HG02642 (cell line): ENCODE measurements around the gene DCAF6.

Experiments used
- ATAC-seq: cut with Tn5 transposase; IDR thresholded peaks from one replicate; pipeline ENCODE4 v1.9.1; 2021; ENCODE audit warnings: mild to moderate bottlenecking; ENCODE audit not compliant: unreplicated experiment, poor library complexity

The DCAF6 gene

DNA sequence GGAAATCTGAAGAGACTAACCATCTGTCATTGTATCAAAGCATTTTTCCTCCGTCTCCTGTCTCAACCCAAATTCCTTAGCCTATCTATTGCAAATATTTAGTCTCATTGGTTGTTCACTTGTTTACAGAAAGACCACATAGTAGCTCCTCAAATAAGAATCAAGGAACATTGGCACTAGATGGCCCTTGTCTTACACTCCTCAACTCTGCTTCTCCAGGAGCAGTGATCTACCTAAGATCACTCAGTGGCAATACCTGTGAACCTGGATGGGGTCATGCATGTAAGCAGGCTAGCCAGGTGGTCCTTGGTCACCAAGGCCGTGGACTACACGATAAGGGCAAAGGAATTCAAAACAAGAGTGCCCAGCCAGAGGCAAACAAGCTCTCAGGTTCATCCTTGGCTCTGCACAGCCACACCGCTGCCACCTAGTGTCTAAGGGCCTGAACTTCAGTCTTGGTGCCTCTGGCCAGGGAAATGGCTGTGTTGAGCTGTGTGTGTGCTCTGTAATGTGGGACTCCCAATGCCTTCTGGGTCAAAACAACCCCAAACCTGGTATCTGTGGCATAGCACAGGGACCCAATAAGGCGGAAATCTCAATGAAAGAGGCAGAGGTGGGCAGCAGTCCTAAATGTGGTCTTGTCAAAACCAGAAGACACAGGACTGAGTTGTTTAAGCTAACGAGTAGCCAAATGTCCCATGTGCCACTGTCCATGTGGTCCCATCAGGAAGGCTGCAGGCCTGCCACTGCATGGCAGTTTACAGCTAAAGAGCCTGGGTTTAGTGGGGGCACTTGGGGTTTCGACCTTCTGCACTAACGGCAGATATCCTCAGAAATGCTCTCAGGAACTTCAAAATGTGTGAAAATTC lies 145.8 kb downstream of the DCAF6 start:
- peak; percentile 86 for ATAC-seq

DNA sequence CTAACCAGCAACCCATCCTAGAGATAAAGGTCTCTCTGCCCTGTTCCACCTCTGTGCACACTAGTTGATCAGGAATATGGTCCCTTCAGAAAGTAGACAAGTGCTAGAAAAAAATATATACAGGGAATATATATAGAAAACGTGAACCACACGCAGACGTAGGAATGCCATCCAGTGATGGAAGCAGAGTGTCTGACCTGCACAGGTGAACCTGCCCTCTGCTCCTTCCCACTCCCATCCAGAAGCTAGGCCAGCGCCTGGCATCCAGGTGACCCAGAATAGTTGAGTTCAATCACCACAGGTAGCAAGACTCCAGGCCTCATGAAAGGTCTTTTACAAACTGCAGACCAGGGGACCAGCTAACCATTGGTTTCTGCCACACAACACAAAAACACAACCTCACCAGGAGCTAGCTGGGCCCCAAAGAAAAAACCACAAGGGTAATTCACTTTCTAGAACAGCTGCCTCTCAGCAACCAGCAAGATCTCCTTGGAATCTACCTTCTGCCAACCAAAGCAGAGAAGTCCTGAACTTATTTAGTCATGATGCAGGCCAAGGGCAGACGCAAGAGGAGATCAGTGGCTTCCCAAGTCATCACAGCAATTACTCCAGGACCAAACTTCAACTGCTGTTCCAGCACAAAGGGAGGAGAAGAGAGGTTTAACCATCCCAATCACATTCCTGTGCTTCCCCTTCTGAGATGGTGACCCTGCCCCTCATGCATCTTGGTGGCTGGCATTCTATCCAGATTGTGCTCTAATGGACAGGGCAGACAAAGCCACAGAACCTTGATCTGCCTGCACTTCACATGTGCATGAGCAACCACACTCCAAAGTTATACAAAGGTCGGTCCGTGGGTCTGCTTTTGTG lies 147.2 kb downstream of the DCAF6 start:
- no peak for ATAC-seq

DNA sequence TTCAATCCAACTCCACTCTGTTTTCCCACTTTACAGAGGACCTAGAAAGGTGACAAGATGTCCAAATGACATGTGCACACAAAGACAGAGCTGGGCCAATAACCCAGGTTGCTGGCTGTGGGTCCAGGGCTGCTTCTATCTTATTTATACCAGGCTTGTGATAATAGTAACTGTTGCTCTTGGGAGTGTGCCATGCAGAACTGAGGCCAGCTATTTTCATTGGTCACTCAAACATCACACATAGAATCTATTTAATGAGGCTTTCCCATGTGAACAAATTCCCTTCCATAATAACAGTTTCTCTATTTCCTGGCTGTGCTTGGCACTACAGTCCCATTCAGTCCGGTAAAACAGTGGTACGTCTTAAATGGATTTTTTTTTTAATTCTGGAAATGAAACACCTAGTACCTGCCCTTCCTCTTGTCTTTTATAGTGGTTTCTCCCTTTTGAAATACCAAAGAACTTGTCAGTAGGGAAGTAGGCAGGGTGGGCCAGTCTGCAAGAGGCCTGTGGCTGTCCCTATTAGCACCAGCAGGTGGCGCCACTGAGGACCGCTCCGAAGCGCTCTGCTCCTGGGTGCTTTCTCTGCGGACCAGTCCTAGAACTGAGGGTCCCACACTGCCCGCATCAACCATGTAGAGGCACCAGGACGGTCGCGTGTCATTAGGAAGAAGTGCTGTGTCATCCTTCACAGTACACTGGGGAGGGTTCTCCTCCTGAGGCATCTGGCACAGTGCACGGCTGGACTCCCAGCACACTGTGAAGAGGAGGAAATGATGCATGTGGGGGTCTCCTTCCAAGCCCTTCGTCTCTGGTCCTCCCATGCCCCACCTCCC lies 148.1 kb downstream of the DCAF6 start:
- ATAC-seq: peak; percentile 55

DNA sequence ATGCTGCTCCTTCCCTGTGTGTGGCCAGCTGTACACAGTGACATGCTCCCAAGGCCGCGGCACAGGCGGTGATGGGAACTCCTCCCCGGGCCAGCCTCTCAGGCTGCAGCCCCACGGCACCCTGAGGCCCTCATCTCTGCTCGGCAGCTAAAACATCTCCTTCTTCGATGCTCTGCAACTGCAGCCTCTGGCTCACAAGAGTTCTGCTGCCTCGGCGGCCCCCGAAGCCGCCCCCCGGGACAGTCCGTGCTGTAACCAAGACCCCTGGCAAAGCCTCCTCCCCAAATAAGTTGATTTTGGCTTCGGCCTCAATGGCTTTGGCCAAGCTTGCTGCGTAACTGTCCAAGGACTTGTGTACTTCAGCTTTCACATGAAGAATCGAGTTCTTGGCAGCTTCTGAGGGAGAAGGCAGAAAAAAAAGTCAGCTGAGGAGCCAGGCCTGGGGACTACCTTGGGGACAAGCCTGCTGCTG lies 149.0 kb downstream of the DCAF6 start:
- no peak for ATAC-seq

DNA sequence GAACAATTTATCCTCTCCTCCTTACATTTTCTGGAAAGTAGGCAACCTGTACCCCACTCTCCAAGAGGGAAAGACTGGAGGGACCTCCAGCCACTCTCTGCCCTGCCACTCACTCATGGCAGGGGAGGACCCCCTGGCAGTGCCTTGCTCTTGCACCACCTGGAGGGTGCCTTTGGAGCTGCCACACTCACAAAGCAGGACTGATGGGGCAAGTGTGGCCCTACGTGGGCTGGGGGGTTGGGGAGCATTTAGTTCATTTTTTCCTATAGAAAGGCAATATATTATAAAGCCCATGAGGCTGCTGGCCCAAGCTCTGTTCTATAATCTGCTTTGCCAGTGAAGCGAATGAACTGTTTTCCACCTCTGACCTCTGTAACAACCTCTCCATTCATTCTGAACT lies 150.0 kb downstream of the DCAF6 start:
- no peak for ATAC-seq

DNA sequence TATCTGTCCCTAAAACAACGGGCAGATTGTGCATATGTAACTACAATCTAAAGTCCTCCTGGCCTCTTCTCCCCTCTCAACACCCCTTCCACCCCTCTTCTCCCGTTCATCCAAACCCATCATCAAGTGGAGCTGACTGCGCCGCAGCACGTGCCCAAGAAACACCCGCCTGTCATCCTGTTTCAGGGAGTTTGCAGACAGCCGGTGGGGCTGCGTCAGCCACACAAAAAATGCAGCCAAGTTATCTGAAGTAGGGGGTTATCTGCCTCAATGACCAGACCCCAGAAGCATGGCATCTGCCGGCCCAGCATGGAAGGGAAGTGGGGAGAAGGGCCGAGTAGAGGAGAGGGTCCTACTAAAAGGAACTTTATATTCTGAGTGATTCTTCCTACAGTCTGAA lies 151.2 kb downstream of the DCAF6 start:
- ATAC-seq: no peak

DNA sequence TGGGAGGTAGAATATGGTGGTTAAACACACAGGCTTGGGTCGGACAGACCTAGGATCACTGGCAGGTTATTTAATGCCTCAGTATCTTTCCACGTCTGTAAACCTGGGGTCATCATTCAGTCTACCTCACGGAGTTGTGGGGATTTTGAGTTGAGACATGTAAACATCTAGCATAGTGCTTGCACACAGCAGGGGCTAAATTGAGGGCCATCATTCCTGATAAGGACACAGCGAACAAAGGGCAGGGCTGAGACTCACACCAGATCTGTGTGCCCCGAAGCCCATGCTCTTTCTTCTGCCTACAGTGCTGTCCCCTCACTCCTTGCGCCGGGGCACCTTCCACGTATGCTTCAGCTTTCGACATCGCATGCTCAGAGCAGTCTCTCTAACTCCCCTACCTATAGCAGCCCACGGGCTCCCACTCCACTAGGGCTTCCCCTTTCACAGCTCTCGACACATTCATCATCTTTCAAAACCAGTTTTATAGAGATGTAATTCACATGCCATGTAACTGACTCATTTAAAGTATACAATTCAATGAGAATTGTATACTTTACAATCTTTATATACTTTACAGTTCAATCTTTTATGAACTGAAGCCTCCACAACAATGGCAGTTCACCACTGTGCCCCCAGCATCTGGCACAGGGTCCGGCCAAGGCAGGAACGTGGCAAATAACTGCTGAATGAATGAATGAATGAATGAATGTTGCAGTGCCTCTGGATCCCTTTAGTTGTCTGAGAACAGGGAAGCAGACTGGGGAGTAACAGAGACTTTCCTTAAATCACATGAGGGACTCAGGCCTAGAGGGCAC lies 152.2 kb downstream of the DCAF6 start:
- no peak for ATAC-seq

DNA sequence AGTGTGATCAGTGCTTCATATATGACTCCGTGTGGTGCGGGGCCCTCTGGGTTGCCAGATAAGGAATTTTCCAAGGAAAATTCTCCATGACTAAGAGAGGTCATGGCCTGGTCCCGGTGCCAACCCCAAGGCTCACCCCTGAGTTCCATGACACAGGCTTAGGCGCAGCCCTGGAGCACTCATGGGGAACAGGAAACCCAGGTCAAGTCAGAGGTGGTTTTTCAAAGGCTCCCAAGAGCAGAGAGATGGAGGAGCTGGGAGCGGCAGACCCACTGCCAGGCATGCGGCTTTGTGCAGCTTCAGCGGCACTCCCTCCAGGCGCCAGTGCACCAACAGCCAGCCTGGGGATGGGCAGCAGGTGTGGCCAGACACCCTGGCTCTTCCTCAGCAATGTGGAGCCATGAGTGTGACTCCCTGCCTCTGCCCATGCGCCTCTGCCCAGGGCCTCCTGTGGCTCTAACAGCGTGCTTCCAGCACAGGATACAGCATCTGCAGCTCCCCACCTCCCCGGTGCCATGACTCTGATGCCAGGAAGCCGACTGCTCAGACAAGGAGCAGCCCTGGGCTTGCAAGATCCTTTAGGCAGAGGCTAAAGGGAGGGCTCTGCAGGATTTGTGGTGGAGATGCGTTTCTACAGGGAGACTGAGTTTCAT lies 153.0 kb downstream of the DCAF6 start:
- no peak for ATAC-seq

DNA sequence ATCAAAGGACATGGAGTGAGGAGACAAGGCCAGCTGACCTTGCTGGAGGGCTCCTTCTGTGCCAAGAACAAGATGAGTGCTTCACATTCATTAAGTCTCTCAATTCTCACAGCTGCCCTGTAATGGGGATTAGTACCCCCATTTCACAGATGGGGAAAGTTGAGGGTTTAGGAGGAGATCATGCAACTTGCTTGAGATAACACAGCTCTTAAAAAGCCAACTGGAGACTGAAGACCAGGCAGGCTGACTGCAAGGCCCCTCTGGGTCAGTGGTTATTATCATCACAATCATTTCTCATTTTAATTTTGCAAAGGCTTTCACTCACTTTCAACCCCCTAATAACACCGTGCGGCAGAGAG lies 153.5 kb downstream of the DCAF6 start:
- no peak for ATAC-seq

DNA sequence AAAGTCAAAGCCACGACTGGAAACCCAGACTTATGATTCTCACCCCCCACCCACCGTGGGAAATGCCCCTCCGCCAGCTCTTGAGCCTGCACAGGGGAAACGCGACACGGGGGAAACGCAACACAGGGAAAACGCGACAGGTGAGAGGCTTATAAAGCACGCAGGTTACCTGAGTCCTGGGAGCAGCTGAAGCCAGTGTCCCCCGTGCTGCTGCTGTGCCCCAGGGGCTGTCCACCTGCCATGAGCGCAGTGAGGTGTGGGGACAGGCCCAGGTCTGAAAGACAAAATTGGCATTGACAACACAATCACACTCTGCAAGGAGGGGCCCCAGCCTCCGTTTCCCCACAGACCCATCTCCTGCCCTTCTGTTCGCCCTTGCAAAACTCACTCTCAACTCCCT lies 153.9 kb downstream of the DCAF6 start:
- ATAC-seq: no peak

DNA sequence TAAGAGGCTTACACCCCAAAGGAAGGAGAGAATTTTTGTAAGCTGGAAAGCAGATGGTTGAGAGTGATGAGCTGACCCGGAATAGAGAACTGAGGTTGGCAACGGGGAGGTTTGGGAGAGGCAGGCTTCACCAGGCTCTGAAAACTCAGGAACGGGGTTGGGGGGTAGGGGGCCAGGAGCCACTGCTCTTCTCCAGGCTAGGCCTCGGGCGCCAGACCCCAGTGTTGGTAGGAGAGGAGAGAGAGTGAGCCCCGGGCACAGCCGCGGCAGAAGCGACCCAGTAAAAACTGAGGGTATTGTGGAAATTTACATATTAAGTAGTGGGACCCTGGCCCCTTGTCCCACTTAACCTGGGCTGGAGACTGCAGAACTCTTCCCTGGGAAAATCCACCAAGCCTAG lies 154.6 kb downstream of the DCAF6 start:
- ATAC-seq: no peak

DNA sequence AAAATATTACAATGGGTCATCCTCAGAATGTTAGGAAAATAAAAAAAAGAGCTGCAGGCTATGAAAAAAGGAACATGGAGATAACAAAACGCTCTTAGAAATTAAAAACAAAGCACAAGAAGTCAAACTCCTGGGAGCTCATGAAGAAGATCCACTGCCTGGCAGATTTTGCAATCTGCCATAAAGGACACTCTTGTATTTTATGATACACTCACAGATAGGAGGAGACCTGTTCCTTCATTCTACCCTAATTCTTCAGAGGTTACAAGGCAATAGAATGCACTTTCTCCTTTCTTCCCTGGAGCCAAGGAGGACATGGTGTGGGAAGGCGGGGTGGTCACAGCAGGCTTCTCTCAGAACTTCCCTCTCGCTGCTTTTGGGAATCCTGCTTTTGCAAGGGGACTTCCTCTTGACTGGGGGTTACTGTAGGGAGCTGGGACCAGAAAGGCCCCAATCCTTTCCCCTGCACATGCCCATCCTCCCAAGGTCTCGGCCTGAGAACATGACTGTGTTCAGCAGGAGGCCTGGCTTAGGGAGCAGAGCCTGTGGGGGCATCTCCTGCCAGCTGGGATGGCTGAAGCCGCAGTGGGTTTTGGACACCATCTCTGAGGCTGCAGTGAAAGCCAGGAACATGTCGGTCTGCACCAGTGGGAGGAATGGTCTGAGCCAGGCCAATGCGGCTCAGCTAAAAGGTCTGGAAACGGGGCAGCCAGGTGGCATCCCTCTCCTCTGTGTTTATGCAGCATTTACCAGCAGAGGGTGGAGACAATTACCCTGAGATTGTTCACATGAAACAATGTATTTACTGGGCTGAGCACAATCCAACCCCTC lies 155.5 kb downstream of the DCAF6 start:
- ATAC-seq: no peak

DNA sequence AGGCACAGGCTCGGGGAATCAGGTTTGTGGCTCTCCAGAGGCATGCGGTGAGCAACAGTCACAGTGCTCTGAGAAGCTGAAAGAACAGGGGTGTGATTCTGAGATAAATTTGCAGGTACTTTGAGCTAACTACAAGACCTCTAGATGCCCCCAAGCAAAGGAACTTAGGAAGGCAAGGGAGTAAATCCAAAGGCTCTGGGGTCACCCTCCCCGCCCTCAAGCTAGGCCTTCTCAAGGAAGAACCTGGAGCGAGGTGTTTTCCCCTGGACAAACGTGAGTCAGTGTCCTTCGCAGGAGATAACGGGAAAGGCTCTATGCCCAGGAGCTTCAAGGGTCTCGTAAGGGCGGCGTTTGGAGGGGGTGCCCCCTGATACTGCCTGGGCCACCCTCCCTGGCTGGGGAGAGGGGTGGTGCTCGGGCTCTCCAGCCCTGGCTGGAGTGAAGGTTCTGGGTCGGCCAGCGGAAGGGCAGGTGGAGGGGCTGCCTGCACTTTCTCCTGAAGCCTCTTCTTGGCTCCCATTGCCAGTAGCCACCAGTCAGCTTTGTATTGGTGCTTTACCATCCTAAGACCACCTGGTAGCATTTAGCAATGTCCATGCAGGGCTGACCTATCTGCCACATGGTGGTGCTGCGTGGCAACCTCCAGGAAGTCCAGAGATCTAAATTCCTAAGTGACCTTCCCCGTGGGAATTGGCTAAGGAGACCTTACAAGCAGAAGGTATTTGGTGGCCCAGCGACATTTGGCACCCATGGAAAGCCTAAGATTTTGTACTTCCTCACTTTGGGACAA lies 156.3 kb downstream of the DCAF6 start:
- ATAC-seq: no peak

DNA sequence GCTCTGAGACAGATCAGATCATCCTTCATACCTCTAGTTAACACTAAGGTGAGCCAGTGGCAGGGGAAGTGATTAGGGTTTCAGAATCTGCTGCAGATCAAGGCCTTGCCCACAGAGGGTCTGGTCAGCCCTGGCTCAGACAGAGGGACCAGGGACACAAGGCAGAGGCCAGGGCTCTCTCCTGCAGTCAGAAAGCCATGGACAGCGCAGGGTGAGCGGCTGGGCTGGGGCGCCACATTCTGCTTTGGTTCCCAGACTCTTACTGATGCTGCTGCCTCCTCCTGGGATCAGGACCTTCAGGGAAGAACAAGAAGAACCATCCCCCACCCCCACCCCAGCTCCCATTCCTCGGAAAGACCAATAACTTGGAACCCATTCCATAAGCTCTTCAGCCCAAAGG lies 157.1 kb downstream of the DCAF6 start:
- ATAC-seq: no peak

DNA sequence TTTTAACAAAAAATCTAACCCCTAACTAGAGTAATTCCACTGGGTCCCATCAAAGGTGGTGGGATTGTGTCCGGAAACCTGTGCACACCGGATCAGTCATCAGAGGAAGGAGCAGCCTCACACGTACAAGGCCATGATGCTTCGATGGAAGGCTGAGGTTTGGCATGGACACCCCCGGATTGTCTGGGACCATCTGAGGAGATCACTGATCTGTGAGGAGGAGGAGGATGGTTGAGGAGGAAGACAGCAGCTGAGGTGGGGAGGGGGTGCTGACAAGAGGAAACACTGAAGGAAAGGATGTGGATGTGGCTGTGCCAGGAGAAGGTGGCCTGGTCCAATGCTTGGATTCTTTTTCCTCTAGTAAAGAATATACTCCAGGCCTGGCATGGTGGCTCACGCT lies 159.0 kb downstream of the DCAF6 start:
- no peak for ATAC-seq

DNA sequence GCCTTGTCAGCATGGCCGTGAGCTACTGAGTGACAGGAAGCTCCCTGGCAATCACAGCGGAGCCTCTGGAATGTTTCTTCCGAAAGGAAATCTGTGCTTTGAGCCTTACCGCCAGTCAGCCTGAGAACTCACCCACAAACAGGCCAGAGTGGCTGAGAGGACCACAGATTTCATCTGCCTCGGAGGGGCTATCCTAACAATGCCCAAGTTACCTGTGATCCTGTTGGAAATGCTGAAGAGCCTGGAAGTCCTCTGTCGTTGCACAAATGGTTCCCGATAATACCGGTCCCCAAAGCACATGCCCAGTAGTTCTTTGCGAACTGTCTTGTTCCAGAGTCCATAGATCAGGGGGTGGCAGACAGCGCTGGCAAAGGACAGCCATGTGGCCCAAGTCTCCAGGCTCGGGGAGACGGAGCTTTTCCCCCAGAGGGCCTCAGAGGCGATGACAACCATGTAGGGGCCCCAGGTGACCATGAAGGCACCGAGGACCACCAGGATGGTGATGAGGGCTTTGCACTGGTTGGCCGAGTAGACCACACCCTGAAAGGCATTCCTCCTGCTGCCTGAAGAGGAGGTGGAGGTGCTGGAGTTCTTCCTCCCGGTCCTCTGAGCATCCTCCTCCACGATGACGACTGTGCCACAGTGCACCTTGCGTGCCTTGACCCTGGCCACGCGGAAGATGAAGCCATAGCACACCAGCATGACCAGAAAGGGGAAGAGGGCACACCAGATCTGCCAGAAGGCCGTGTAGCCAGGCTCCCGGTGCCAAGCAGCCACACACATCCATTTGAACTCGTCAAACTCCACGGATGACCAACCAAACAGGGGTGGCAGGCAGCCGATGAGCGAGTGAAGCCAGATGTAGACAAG lies 160.0 kb downstream of the DCAF6 start:
- ATAC-seq: no peak
